ENCODE results near the gene FAM120B.
"Not testable (repeated sequence)": the region's sequence is repeated elsewhere in the genome, so short reads cannot be mapped to it uniquely, and the experiment has no call there.

GRCh38 chr6:170351456-170351855 is 44.9 kb downstream of the FAM120B start:
- not testable (repeated sequence) for TF ChIP-seq POLR2A (IDR thresholded peaks at IDR 0.05; ENCODE audit: low read length); GATA1 (IDR thresholded peaks at IDR 0.05; ENCODE audit: low read depth, low read length)
